Heart left ventricle (tissue), 16 donors: ENCODE results near the gene LRRC40. TPM values are rescaled to one million over a fixed set of nuclear protein-coding genes. Genes with fewer than 3 reads are reported as not detected.

Experiments used
- ATAC-seq, 4 donors: fragments of 200-7000 bp; cut with Tn5 transposase; one replicate each; pipeline ENCODE4 v1.9.1; 2020 to 2022; ENCODE audit warnings: moderate library complexity in 4 of 4, mild to moderate bottlenecking in 3 of 4, moderate number of reproducible peaks in 1 of 4
- DNase-seq, 5 donors: peaks; one replicate each; pipeline ENCODE4 v3.0.0-alpha.2; 2020
- H3K27ac ChIP-seq, 12 donors: fragments of 200-600 bp; sonication (generic) in 4 of 12; one replicate each; pipeline versions ENCODE4 v1.5.0 to v1.8.0; 2016 to 2022; ENCODE audit warnings: mild to moderate bottlenecking in 2 of 12
- H3K27me3 ChIP-seq, 9 donors: fragments of 200-600 bp; sonication (generic) in 2 of 9; one replicate each; pipeline versions ENCODE4 v1.5.1 to v1.8.0; 2016 to 2022; ENCODE audit warnings: mild to moderate bottlenecking in 3 of 9
- H3K36me3 ChIP-seq, 9 donors: fragments of 200-600 bp; sonication (generic) in 2 of 9; one replicate each; pipeline versions ENCODE4 v1.5.0 to v1.8.0; 2018 to 2022; ENCODE audit warnings: mild to moderate bottlenecking in 2 of 9
- H3K4me1 ChIP-seq, 12 donors: fragments of 200-600 bp; sonication (generic) in 4 of 12; one replicate each; pipeline versions ENCODE4 v1.5.0 to v1.8.0; 2016 to 2022; ENCODE audit warnings: mild to moderate bottlenecking in 3 of 12
- H3K4me3 ChIP-seq, 12 donors: fragments of 200-600 bp; sonication (generic) in 4 of 12; one replicate each; pipeline versions ENCODE4 v1.5.0 to v1.8.0; 2017 to 2022; ENCODE audit warnings: mild to moderate bottlenecking in 9 of 12, moderate library complexity in 4 of 12
- H3K9me3 ChIP-seq, 12 donors: fragments of 200-600 bp; sonication (generic) in 4 of 12; one replicate each; pipeline versions ENCODE4 v1.5.0 to v1.8.0; 2016 to 2022; ENCODE audit warnings: mild to moderate bottlenecking in 1 of 12
- CTCF ChIP-seq, 12 donors: fragments of 200-600 bp; sonication (generic) in 4 of 12; IDR thresholded peaks; one replicate each; pipeline versions ENCODE4 v1.5.0 to v1.8.0; 2018 to 2022; ENCODE audit warnings: antibody characterized with exemption in 12 of 12, mild to moderate bottlenecking in 5 of 12
- POLR2A ChIP-seq, 2 donors: fragments of 450-650 bp; IDR thresholded peaks; one replicate each; pipeline ENCODE4 v1.6.1; 2017; ENCODE audit warnings: antibody characterized with exemption in 2 of 2, mild to moderate bottlenecking in 2 of 2, moderate library complexity in 2 of 2
- WGBS, 4 donors: extraction: QIAGEN DNeasy Blood & Tissue Kit in 2 of 4; methylation state at CpG; one replicate each; pipeline versions ENCODE4 v1.1.5 to v1.1.7; 2013 to 2018; 5-methylcytosine and 5-hydroxymethylcytosine counted together
- intact Hi-C, 10 donors: fragments of 100-400 bp; cut with DNase I; formaldehyde crosslinking; loops; one replicate each; pipeline versions ENCODE4 v1.11.1 to v1.14.2; 2022
- long read RNA-seq, 3 donors: library from polyadenylated mRNA; unstranded; transcript quantifications; one replicate each; pipeline ENCODE4 v2.0.0, GENCODE V29; 2020 to 2021
- polyA plus RNA-seq, 2 donors: library from polyadenylated mRNA; stranded (reverse); fragments of 200-250 nt; gene quantifications; one replicate each; pipeline ENCODE4 v1.2.3, GENCODE V29; 2013
- total RNA-seq, 9 donors: library from RNA; depleted of rRNA in 2 of 9; stranded (reverse); fragments of >200 nt in 2 of 9; fragmentation: NEBNext Ultra II Directional in 3 of 9; extraction: Animal tissue kit (Norgen Biotek cat#: 25700) in 3 of 9; gene quantifications; one replicate each; pipeline versions ENCODE4 v1.1.0 to v1.2.4, GENCODE V29; 2016 to 2023
- donor health status: ischemic (EF 13 %, LVEDD 7.1; RV severe dilation, severe dysfunction).
- donor health status: healthy with polysubstance abuse.
- donor health status: DM: no; HTN: yes; CAD: no.
- donor health status: DM: no; HTN: no; CAD: no.
- donor health status: ischemic (EF 25% LVEDD 6.9; RV normal size, moderate dysfunction).
- donor health status: ischemic (EF 25% LVEDD 5.7; RV mildly dilated, moderate dysfunction).
- donor health status: healthy.
- donor health status: DM: yes; HTN: yes; CAD: no.
- donor health status: ischemic (EF 35%, LVEDD 5.7; RV mildly dilated, moderate dysfunction).
- donor health status: nonischemic (EF 11% LVEDD 7.7; RV severe dilation, severe dysfunction).
- donor health status: DM: yes; HTN: yes; CAD: no.
- donor health status: PGD.
- donor health status: ischemic (EF 29% LVEDD 5.4; RV normal size, mild dysfunction).
- donor health status: nonischemic (EF 23%, LVEDD 6.1; RV moderate dilation, normal function).

LRRC40 gene
- 10 to 100 TPM in 7 of 9 donors, 1 to 10 TPM in 2; 8.4 to 13.0 (median 11.2) TPM for total RNA-seq
- polyA plus RNA-seq = 10 to 100 TPM in 1 of 2 donors, 1 to 10 TPM in 1; 6.7 to 10.6 TPM
- long read RNA-seq, donor 1, transcript LRRC40-201 (15 exons, 2,884 nt) = major isoform, 24 of 27 reads
- long read RNA-seq, donor 1, partial matches to known transcripts = 0 of 27 reads
- long read RNA-seq, donor 1, other reads (novel, unspliced or antisense) = 3 of 27 reads
- long read RNA-seq, donor 2, transcript LRRC40-201 (15 exons, 2,884 nt) = major isoform, 67 of 81 reads
- long read RNA-seq, donor 2, partial matches to known transcripts = 5 of 81 reads
- long read RNA-seq, donor 2, other reads (novel, unspliced or antisense) = 9 of 81 reads
- long read RNA-seq, donor 3, transcript LRRC40-201 (15 exons, 2,884 nt) = major isoform, 22 of 26 reads
- long read RNA-seq, donor 3, partial matches to known transcripts = 0 of 26 reads
- long read RNA-seq, donor 3, other reads (novel, unspliced or antisense) = 4 of 26 reads

- peak in 1 of 2 donors; percentile 75 for TF ChIP-seq POLR2A (IDR thresholded peaks at IDR 0.05)
- TF ChIP-seq CTCF (IDR thresholded peaks at IDR 0.05) = peak in 2 of 12 donors; percentile 5 to 8
- peaks cover 0 to 19% (median 11%) of the 10 kb centered on the region in 9 donors for H3K36me3 ChIP-seq
- intact Hi-C loops = loop anchor here in 5 of 10 donors (1.0 to 10.0 kb wide), 6 partner anchors 16 to 209 kb away; partner anchors contain the start of genes ANKRD13C (in 3 of the 5), CTH (in 3 of the 5) and SRSF11 (in 2 of the 5)
- peak within 1 kb of the TSS; percentile 54 to 90 (median 74) for H3K4me3 ChIP-seq
- peak; percentile 96 to 97 (median 97) for DNase-seq
- no peaks in the 10 kb centered on the region for H3K27me3 ChIP-seq
- peak; percentile 97 to 100 (median 99) for ATAC-seq
- peak within 1 kb of the TSS; percentile 85 to 95 (median 89) for H3K27ac ChIP-seq
- H3K4me1 ChIP-seq = peaks cover 0 to 63% (median 35%) of the 10 kb centered on the region in 12 donors
- 0% methylated on average over 37 to 47 of the region's 47 CpGs for WGBS, 4 donors
- no peaks in the 10 kb centered on the region for H3K9me3 ChIP-seq
Observed at GRCh38 chr1:70205434-70206118, at the start of gene LRRC40. TSS of gene LRRC40 (minus strand) at chr1:70205579. CDS start at chr1:70205540, 39 bp downstream.

- TF ChIP-seq CTCF (IDR thresholded peaks at IDR 0.05) (no peak), POLR2A (IDR thresholded peaks at IDR 0.05) (no peak)
- intact Hi-C loops = no loop called here
- 70 to 75% (median 73%) methylated on average over 4 of the region's 4 CpGs for WGBS, 4 donors
- Histone ChIP-seq H3K27ac (peak overlapping the region in 1 of 12 donors; percentile 14), H3K9me3 (no peaks in the 10 kb centered on the region), H3K36me3 (peaks cover 0 to 100% (median 97%) of the 10 kb centered on the region in 9 donors), H3K4me3 (no peak overlapping the region), H3K27me3 (no peaks in the 10 kb centered on the region), H3K4me1 (peaks cover 0 to 9% (median 0%) of the 10 kb centered on the region in 12 donors)
- ATAC-seq (no peak), DNase-seq (no peak)
Observed at GRCh38 chr1:70248729-70249128, 43.4 kb upstream of the LRRC40 start.

- no peaks in the 10 kb centered on the region for H3K9me3 ChIP-seq
- peaks cover 0 to 9% (median 0%) of the 10 kb centered on the region in 12 donors for H3K4me1 ChIP-seq
- H3K27ac ChIP-seq = no peak overlapping the region
- intact Hi-C loops = no loop called here
- H3K4me3 ChIP-seq = no peak overlapping the region
- no peaks in the 10 kb centered on the region for H3K27me3 ChIP-seq
- peaks cover 0 to 100% (median 100%) of the 10 kb centered on the region in 9 donors for H3K36me3 ChIP-seq
- TF ChIP-seq POLR2A (IDR thresholded peaks at IDR 0.05) (no peak), CTCF (IDR thresholded peaks at IDR 0.05) (no peak)
- DNase-seq (no peak), ATAC-seq (no peak)
Observed at GRCh38 chr1:70247768-70248167, 42.4 kb upstream of the LRRC40 start.

- no peak for ATAC-seq
- TF ChIP-seq CTCF (IDR thresholded peaks at IDR 0.05) (no peak), POLR2A (IDR thresholded peaks at IDR 0.05) (no peak)
- H3K4me1 ChIP-seq = peaks cover 0 to 9% (median 0%) of the 10 kb centered on the region in 12 donors
- H3K4me3 ChIP-seq = no peak overlapping the region
- H3K27me3 ChIP-seq = no peaks in the 10 kb centered on the region
- no peaks in the 10 kb centered on the region for H3K9me3 ChIP-seq
- no peak for DNase-seq
- intact Hi-C loops = no loop called here
- H3K27ac ChIP-seq = no peak overlapping the region
- peaks cover 0 to 100% (median 100%) of the 10 kb centered on the region in 9 donors for H3K36me3 ChIP-seq
Observed at GRCh38 chr1:70247122-70247521, 41.7 kb upstream of the LRRC40 start.
